GM23248 (cell line): ENCODE measurements around the gene EPN2.

Source experiments
- EZH2 ChIP-seq: fragments of 200-600 bp; sonication (generic); IDR thresholded peaks from 2 replicates; pipeline ENCODE4 v1.6.1; 2018; ENCODE audit warnings: antibody characterized with exemption, mild to moderate bottlenecking; ENCODE audit not compliant: insufficient read depth, poor library complexity, severe bottlenecking
- EZH2phosphoT487 ChIP-seq: fragments of 200-600 bp; sonication (generic); IDR thresholded peaks from 2 replicates; pipeline ENCODE4 v1.6.1; 2018; ENCODE audit warnings: antibody characterized with exemption, moderate library complexity, mild to moderate bottlenecking, low read depth; ENCODE audit not compliant: insufficient read depth

- no peak for TF ChIP-seq EZH2
- no peak for TF ChIP-seq EZH2phosphoT487
These were observed 53.0 kb downstream of the EPN2 start for GRCh38 chr17:19290066-19290705.
